SU-DHL-6 (cell line): Measurements from ENCODE around the gene LRP1B.

Experiments used
- EZH2phosphoT487 ChIP-seq: fragments of 200-600 bp; sonication (generic), shearing (Covaris generic); conservative IDR thresholded peaks from 2 replicates; pipeline ENCODE4 v1.6.1; 2018; ENCODE audit warnings: mild to moderate bottlenecking, antibody characterized with exemption, low read length, moderate library complexity, mixed read lengths
- TF ChIP-seq, protein P1 (sequence below): fragments of 200-600 bp; sonication (generic); IDR thresholded peaks from one replicate; pipeline ENCODE4 v1.5.1; 2017; ENCODE audit warnings: antibody characterized with exemption, mild to moderate bottlenecking, low read length, moderate library complexity; ENCODE audit not compliant: insufficient read depth, poor library complexity, severe bottlenecking

GRCh38 chr2:141923657-141924056 lies 207.2 kb downstream of the LRP1B start:
- TF ChIP-seq, protein P1, sequence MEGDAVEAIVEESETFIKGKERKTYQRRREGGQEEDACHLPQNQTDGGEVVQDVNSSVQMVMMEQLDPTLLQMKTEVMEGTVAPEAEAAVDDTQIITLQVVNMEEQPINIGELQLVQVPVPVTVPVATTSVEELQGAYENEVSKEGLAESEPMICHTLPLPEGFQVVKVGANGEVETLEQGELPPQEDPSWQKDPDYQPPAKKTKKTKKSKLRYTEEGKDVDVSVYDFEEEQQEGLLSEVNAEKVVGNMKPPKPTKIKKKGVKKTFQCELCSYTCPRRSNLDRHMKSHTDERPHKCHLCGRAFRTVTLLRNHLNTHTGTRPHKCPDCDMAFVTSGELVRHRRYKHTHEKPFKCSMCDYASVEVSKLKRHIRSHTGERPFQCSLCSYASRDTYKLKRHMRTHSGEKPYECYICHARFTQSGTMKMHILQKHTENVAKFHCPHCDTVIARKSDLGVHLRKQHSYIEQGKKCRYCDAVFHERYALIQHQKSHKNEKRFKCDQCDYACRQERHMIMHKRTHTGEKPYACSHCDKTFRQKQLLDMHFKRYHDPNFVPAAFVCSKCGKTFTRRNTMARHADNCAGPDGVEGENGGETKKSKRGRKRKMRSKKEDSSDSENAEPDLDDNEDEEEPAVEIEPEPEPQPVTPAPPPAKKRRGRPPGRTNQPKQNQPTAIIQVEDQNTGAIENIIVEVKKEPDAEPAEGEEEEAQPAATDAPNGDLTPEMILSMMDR = no peak
- no peak for TF ChIP-seq EZH2phosphoT487
